BLaER1 treated with 17β-estradiol and CSF1 and Interleukin-3, amounts not matched to agents 10 nM and 100 nM (cell line): ENCODE measurements around the gene ATRIP.
A peak's percentile ranks its signal among the peaks of the same experiment; 100 is the strongest.
"Not testable (repeated sequence)": the region's sequence is repeated elsewhere in the genome, so short reads cannot be mapped to it uniquely, and the experiment has no call there.

Source experiments
- H3K27ac ChIP-seq, 11 experiments: shearing (Covaris generic); formaldehyde crosslinking; 2 replicates each; pipeline ENCODE4 v1.8.1; 2022
- H3K27me3 ChIP-seq, 11 experiments: shearing (Covaris generic); formaldehyde crosslinking; 2 replicates each; pipeline ENCODE4 v1.8.1; 2022
- H3K36me3 ChIP-seq, 11 experiments: shearing (Covaris generic); formaldehyde crosslinking; 2 replicates each; pipeline ENCODE4 v1.8.1; 2022
- H3K4me1 ChIP-seq, 10 experiments: shearing (Covaris generic); formaldehyde crosslinking; 2 replicates each; pipeline ENCODE4 v1.8.1; 2022
- H3K4me2 ChIP-seq, 11 experiments: shearing (Covaris generic); formaldehyde crosslinking; 2 replicates each; pipeline ENCODE4 v1.8.1; 2022
- H3K4me3 ChIP-seq, 10 experiments: shearing (Covaris generic); formaldehyde crosslinking; 2 replicates each; pipeline ENCODE4 v1.8.1; 2022
- H3K9ac ChIP-seq, 11 experiments: shearing (Covaris generic); formaldehyde crosslinking; 2 replicates each; pipeline ENCODE4 v1.8.1; 2022
- H3K9me3 ChIP-seq, 11 experiments: shearing (Covaris generic); formaldehyde crosslinking; replicated peaks in 1 of 11; 2 replicates each; pipeline ENCODE4 v1.8.1; 2022
- H4K20me1 ChIP-seq, 11 experiments: shearing (Covaris generic); formaldehyde crosslinking; 2 replicates each; pipeline ENCODE4 v1.8.1; 2022
- Cebpa-rat ChIP-seq, 11 experiments: shearing (Covaris generic); IDR thresholded peaks; 2 replicates each; pipeline ENCODE4 v1.8.1; 2022

The ATRIP gene

GRCh38 chr3:48446425-48447193 lies at the start of gene ATRIP:
ATRIP (plus strand) TSS chr3:48446737; CDS start chr3:48446846, 109 bp downstream.
- TF ChIP-seq Cebpa-rat (IDR thresholded peaks at IDR 0.05) = no peak
- Histone ChIP-seq H3K36me3 (peaks cover 36 to 70% (median 48%) of the 10 kb centered on the region in 11 experiments), H3K27me3 (no peaks in the 10 kb centered on the region), H3K9ac (peak within 1 kb of the TSS; percentile 81 to 94 (median 89)), H3K4me2 (peak within 1 kb of the TSS; percentile 84 to 99 (median 91)), H3K9me3 (no peaks in the 10 kb centered on the region), H3K27ac (peak within 1 kb of the TSS; percentile 27 to 89 (median 81); a peak in 21 of 22 replicates), H3K4me3 (peak within 1 kb of the TSS; percentile 62 to 100 (median 88)), H3K4me1 (peaks cover 26 to 41% (median 33%) of the 10 kb centered on the region in 10 experiments), H4K20me1 (peaks cover 5 to 32% (median 20%) of the 10 kb centered on the region in 11 experiments; a peak in 18 of 22 replicates)

DNA sequence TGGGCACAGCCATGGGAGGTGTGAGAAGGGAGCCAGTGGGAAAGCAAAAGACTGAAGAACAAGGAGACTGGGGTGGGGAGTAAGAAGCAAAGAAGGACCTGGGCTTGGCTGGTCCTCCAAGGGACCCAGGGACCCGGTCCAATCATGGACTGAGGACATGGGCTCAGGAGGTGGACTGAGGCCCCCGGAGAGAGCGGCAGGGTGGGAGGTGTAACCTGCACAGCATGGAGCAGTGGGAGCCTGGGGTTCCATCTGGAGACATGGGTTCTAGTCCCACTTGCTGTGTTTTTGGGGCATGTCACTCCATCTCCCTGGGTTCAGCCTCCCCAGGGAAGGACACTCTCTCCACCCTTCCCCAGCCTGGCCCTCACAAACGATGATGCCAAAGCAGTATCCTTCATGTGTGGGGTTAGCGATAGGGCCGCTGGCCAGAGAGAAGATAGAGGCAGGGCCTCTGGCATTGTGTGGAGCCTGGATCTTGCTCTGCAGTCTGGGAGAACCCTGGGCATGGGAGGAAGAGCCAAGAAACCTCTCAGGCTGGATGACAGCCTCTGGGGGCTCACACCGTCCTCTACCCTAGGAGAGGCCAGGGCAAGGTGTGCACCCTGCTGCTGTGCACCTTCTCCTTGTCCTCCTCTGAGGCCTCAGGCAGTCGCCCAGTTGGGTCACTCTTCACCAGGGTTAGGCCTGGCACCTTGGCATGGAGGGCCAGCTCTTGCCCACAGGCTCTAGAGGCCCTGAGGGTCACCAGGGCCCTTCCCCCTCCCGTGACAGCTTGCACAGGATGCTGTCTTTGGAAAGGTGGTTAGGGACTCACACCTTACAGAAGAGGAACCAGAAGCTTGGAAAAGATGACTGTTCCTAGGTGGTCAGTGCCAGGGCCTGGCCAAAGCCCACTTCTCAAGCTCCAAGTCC lies 48.5 kb upstream of the ATRIP start:
- no peak for TF ChIP-seq Cebpa-rat (IDR thresholded peaks at IDR 0.05)
- peaks cover 0 to 18% (median 10%) of the 10 kb centered on the region in 11 experiments; a peak in 14 of 22 replicates for H3K36me3 ChIP-seq
- H3K9ac ChIP-seq = no peak overlapping the region
- no peak overlapping the region for H3K27ac ChIP-seq
- no peaks in the 10 kb centered on the region for H3K27me3 ChIP-seq
- H3K9me3 ChIP-seq = no peaks in the 10 kb centered on the region
- peaks cover 0 to 9% (median 0%) of the 10 kb centered on the region in 11 experiments; a peak in 4 of 22 replicates for H4K20me1 ChIP-seq
- H3K4me1 ChIP-seq = peaks cover 0 to 9% (median 0%) of the 10 kb centered on the region in 10 experiments; a peak in 4 of 20 replicates
- no peak overlapping the region for H3K4me3 ChIP-seq
- no peak overlapping the region for H3K4me2 ChIP-seq

GRCh38 chr3:48398701-48399386 lies 47.7 kb upstream of the ATRIP start:
- no peak overlapping the region for H3K4me2 ChIP-seq
- peaks cover 0 to 10% (median 3%) of the 10 kb centered on the region in 11 experiments; a peak in 5 of 22 replicates for H4K20me1 ChIP-seq
- no peaks in the 10 kb centered on the region for H3K9me3 ChIP-seq
- no peaks in the 10 kb centered on the region for H3K27me3 ChIP-seq
- no peak overlapping the region for H3K27ac ChIP-seq
- H3K4me1 ChIP-seq = peaks cover 0 to 9% (median 0%) of the 10 kb centered on the region in 10 experiments; a peak in 4 of 20 replicates
- 0 out of 22 replicates have a peak overlapping the region, but pooled peaks of 1 of the 11 experiments have one; percentile 34 for H3K9ac ChIP-seq
- no peak for TF ChIP-seq Cebpa-rat (IDR thresholded peaks at IDR 0.05)
- H3K4me3 ChIP-seq = no peak overlapping the region
- H3K36me3 ChIP-seq = peaks cover 3 to 26% (median 19%) of the 10 kb centered on the region in 11 experiments; a peak in 20 of 22 replicates

- Histone ChIP-seq H3K9me3 (no peaks in the 10 kb centered on the region), H4K20me1 (peaks cover 0 to 13% (median 4%) of the 10 kb centered on the region in 11 experiments; a peak in 5 of 22 replicates), H3K9ac (peak overlapping the region in 1 of 11 experiments; percentile 34; a peak in 2 of 22 replicates), H3K4me1 (peaks cover 0 to 9% (median 0%) of the 10 kb centered on the region in 10 experiments; a peak in 4 of 20 replicates), H3K4me3 (no peak overlapping the region), H3K36me3 (peaks cover 8 to 33% (median 26%) of the 10 kb centered on the region in 11 experiments; a peak in 20 of 22 replicates), H3K4me2 (no peak overlapping the region), H3K27me3 (no peaks in the 10 kb centered on the region), H3K27ac (no peak overlapping the region)
- no peak for TF ChIP-seq Cebpa-rat (IDR thresholded peaks at IDR 0.05)
These were observed 47.0 kb upstream of the ATRIP start for GRCh38 chr3:48399387-48400172.

GRCh38 chr3:48400824-48401433 lies 45.6 kb upstream of the ATRIP start:
- Histone ChIP-seq H3K4me3 (no peak overlapping the region), H3K4me1 (peaks cover 0 to 9% (median 0%) of the 10 kb centered on the region in 10 experiments; a peak in 4 of 20 replicates), H3K27me3 (no peaks in the 10 kb centered on the region), H3K27ac (no peak overlapping the region), H3K9ac (no peak overlapping the region), H3K9me3 (no peaks in the 10 kb centered on the region), H4K20me1 (peaks cover 0 to 26% (median 5%) of the 10 kb centered on the region in 11 experiments; a peak in 6 of 22 replicates), H3K4me2 (no peak overlapping the region), H3K36me3 (peaks cover 20 to 47% (median 39%) of the 10 kb centered on the region in 11 experiments; a peak in 21 of 22 replicates)
- TF ChIP-seq Cebpa-rat (IDR thresholded peaks at IDR 0.05) = no peak

DNA sequence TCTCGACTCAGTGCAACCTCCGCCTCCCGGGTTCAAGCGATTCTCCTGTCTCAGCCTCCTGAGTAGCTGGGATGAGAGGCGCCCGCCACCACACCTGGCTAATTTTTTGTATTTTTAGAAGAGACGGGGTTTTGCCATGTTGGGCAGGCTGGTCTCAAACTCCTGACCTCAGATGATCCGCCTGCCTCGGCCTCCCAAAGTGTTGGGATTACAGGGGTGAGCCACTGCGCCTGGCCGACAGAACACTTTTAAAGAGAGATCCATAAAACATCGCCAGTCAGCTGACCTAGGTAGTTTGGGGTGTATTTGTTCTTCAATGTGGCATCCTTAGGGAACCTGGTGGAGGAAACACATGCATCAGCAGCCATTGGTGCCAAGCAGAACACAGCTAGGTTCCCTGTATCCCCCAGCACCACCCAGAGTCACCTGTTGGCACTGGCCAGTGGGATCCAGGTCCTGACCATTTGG lies 45.1 kb upstream of the ATRIP start:
- H3K27ac ChIP-seq, H3K4me1 ChIP-seq, H3K9ac ChIP-seq, H3K9me3 ChIP-seq, H3K4me2 ChIP-seq, H3K4me3 ChIP-seq, H3K27me3 ChIP-seq: not testable (repeated sequence)
- Histone ChIP-seq H4K20me1 (peaks cover 0 to 29% (median 5%) of the 10 kb centered on the region in 11 experiments; a peak in 6 of 22 replicates), H3K36me3 (peaks cover 22 to 52% (median 45%) of the 10 kb centered on the region in 11 experiments; a peak in 21 of 22 replicates)

- H3K27me3 ChIP-seq = no peaks in the 10 kb centered on the region
- H3K36me3 ChIP-seq = peaks cover 26 to 60% (median 53%) of the 10 kb centered on the region in 11 experiments; a peak in 21 of 22 replicates
- no peaks in the 10 kb centered on the region for H3K9me3 ChIP-seq
- H3K27ac ChIP-seq = no peak overlapping the region; a peak in 1 of 22 replicates
- H3K4me3 ChIP-seq = no peak overlapping the region
- H3K4me1 ChIP-seq = peaks cover 0 to 6% (median 0%) of the 10 kb centered on the region in 10 experiments; a peak in 4 of 20 replicates
- no peak overlapping the region for H3K4me2 ChIP-seq
- H3K9ac ChIP-seq = peak overlapping the region in 1 of 11 experiments; percentile 34; a peak in 1 of 22 replicates
- H4K20me1 ChIP-seq = peaks cover 0 to 35% (median 5%) of the 10 kb centered on the region in 11 experiments; a peak in 6 of 22 replicates
- no peak for TF ChIP-seq Cebpa-rat (IDR thresholded peaks at IDR 0.05)
These were observed 44.2 kb upstream of the ATRIP start for GRCh38 chr3:48402281-48402732.
